Measurements from ENCODE around the gene MYH10. TPM values are rescaled to one million over a fixed set of nuclear protein-coding genes. Genes with fewer than 3 reads are reported as not detected.

MYH10 gene
- total RNA-seq, 2 experiments from 2014 or later = 7.7 to 8.1 TPM

DNA sequence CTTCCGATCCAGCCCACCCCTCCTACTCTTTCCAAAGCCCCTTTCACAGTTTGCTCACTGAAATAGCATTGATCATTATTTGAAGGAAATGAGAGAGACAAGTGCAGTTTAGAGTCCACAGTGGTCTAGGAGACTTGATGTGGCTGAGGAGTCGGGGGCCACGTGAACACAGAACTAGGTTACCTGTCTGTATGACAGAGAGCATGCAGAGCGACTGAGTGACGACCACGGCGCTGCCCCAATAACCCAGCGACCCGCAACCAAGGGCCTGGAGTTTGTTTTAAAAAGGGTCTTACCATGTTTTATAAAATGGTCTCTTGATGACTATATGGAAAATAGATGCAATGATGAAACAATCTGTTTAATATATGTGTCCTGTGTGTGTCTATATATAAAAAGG, 155.3 kb downstream of the MYH10 start:
- Mint-ChIP-seq H3K36me3 (ENCODE audit: low read depth) (peaks cover 22% of the 10 kb centered on the region), H3K27ac (no peak overlapping the region), H3K4me1 (ENCODE audit: low read depth) (no peaks in the 10 kb centered on the region), H3K27me3 (ENCODE audit: low read depth) (no peaks in the 10 kb centered on the region), H3K4me3 (no peak overlapping the region), H3K9me3 (ENCODE audit: insufficient read depth) (no peaks in the 10 kb centered on the region)
- DNase-seq (no peak), ATAC-seq (no peak)
- CTCF ChIA-PET = no interaction called here
- POLR2A ChIA-PET = no interaction called here

GRCh38 chr17:8474826-8475225, 155.7 kb downstream of the MYH10 start:
- peaks cover 22% of the 10 kb centered on the region for H3K36me3 Mint-ChIP-seq (ENCODE audit: low read depth)
- no peak overlapping the region for H3K4me3 Mint-ChIP-seq
- CTCF ChIA-PET = no interaction called here
- no peak for DNase-seq
- no peak for ATAC-seq
- no peaks in the 10 kb centered on the region for H3K4me1 Mint-ChIP-seq (ENCODE audit: low read depth)
- POLR2A ChIA-PET = no interaction called here
- no peak overlapping the region for H3K27ac Mint-ChIP-seq
- H3K9me3 Mint-ChIP-seq (ENCODE audit: insufficient read depth) = no peaks in the 10 kb centered on the region
- no peaks in the 10 kb centered on the region for H3K27me3 Mint-ChIP-seq (ENCODE audit: low read depth)

DNA sequence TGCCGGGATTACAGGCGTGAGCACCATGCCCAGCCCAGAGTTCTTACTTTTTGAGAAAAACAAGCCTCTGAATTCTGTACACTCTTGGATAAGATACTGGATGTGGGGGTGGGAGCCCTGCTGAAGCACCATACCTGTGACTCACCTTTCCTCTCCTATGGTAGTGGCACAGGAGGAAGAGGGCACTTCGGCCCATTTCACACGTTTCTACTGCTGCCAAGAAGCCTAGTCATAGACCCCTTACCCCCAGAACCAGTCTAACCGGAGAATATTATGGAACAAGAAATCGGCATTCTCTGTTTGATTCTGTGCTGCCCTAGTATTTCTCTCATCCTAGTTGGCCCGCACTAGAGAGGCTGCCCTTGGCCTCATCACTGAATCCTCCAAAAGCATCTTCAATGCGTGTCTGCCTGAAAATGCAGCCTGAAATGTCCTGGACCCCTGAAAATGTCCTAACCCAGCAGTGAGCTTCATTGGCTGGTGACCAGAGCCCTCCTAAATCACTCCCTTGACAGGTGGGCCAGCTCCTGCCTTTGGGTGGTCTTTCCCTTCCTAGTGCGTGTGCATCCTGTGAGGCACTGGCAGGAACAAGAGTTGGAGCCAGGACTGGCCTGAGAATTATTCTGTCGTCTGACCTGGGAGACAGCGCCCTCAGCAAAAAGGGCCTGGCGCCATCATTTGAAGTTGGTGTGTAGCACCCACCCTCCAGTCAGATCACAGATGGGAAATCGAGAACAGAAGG, 156.9 kb downstream of the MYH10 start:
- Mint-ChIP-seq H3K27me3 (ENCODE audit: low read depth) (no peaks in the 10 kb centered on the region), H3K27ac (no peak overlapping the region), H3K9me3 (ENCODE audit: insufficient read depth) (no peaks in the 10 kb centered on the region), H3K36me3 (ENCODE audit: low read depth) (peaks cover 22% of the 10 kb centered on the region), H3K4me3 (no peak overlapping the region), H3K4me1 (ENCODE audit: low read depth) (no peaks in the 10 kb centered on the region)
- ATAC-seq (no peak), DNase-seq (no peak)
- CTCF ChIA-PET = no interaction called here
- POLR2A ChIA-PET = no interaction called here

- Mint-ChIP-seq H3K36me3 (ENCODE audit: low read depth) (peaks cover 29% of the 10 kb centered on the region), H3K9me3 (ENCODE audit: insufficient read depth) (no peaks in the 10 kb centered on the region), H3K27me3 (ENCODE audit: low read depth) (no peaks in the 10 kb centered on the region), H3K4me1 (ENCODE audit: low read depth) (no peaks in the 10 kb centered on the region), H3K4me3 (no peak overlapping the region), H3K27ac (no peak overlapping the region)
- no peak for ATAC-seq
- POLR2A ChIA-PET = no interaction called here
- CTCF ChIA-PET = interaction anchor here (0.9 to 1.6 kb wide), 2 partner anchors 10 to 63 kb away, joined by 3 to 5 read pairs; no protein-coding TSS in a partner anchor
- DNase-seq = no peak
Observed at GRCh38 chr17:8472663-8473062, 157.9 kb downstream of the MYH10 start.

- POLR2A ChIA-PET = interaction anchor here (0.7 kb wide), 1 partner anchor 27 kb away, joined by 3 read pairs; no protein-coding TSS in a partner anchor
- no peak overlapping the region for H3K4me3 Mint-ChIP-seq
Observed at GRCh38 chr17:8470447-8471047, 160.0 kb downstream of the MYH10 start.

GRCh38 chr17:8469964-8470363, 160.6 kb downstream of the MYH10 start:
- no peak for ATAC-seq
- H3K4me3 Mint-ChIP-seq = no peak overlapping the region
- CTCF ChIA-PET = no interaction called here
- peaks cover 31% of the 10 kb centered on the region for H3K36me3 Mint-ChIP-seq (ENCODE audit: low read depth)
- H3K27ac Mint-ChIP-seq = no peak overlapping the region
- no peaks in the 10 kb centered on the region for H3K4me1 Mint-ChIP-seq (ENCODE audit: low read depth)
- no peak for DNase-seq
- no peaks in the 10 kb centered on the region for H3K27me3 Mint-ChIP-seq (ENCODE audit: low read depth)
- POLR2A ChIA-PET = no interaction called here
- H3K9me3 Mint-ChIP-seq (ENCODE audit: insufficient read depth) = no peaks in the 10 kb centered on the region

More at GRCh38 chr17:8470447-8471047, 160.0 kb downstream of the MYH10 start:
- H3K27ac Mint-ChIP-seq = no peak overlapping the region
- no peaks in the 10 kb centered on the region for H3K9me3 Mint-ChIP-seq (ENCODE audit: insufficient read depth)
- CTCF ChIA-PET = no interaction called here
- no peaks in the 10 kb centered on the region for H3K4me1 Mint-ChIP-seq (ENCODE audit: low read depth)
- DNase-seq (no peak), ATAC-seq (no peak)
- H3K27me3 Mint-ChIP-seq (ENCODE audit: low read depth) = no peaks in the 10 kb centered on the region
- peaks cover 35% of the 10 kb centered on the region for H3K36me3 Mint-ChIP-seq (ENCODE audit: low read depth)

GRCh38 chr17:8468980-8469379, 161.5 kb downstream of the MYH10 start:
- CTCF ChIA-PET = no interaction called here
- DNase-seq (no peak), ATAC-seq (no peak)
- H3K9me3 Mint-ChIP-seq (ENCODE audit: insufficient read depth) = no peaks in the 10 kb centered on the region
- H3K27me3 Mint-ChIP-seq (ENCODE audit: low read depth) = no peaks in the 10 kb centered on the region
- H3K4me3 Mint-ChIP-seq = no peak overlapping the region
- H3K4me1 Mint-ChIP-seq (ENCODE audit: low read depth) = no peaks in the 10 kb centered on the region
- H3K27ac Mint-ChIP-seq = no peak overlapping the region
- POLR2A ChIA-PET = no interaction called here
- H3K36me3 Mint-ChIP-seq (ENCODE audit: low read depth) = peaks cover 31% of the 10 kb centered on the region

GRCh38 chr17:8468127-8468526, 162.4 kb downstream of the MYH10 start:
- no peak for ATAC-seq
- CTCF ChIA-PET = no interaction called here
- Mint-ChIP-seq H3K27ac (no peak overlapping the region), H3K9me3 (ENCODE audit: insufficient read depth) (no peaks in the 10 kb centered on the region), H3K36me3 (ENCODE audit: low read depth) (peaks cover 33% of the 10 kb centered on the region), H3K27me3 (ENCODE audit: low read depth) (no peaks in the 10 kb centered on the region), H3K4me3 (no peak overlapping the region), H3K4me1 (ENCODE audit: low read depth) (no peaks in the 10 kb centered on the region)
- no peak for DNase-seq
- POLR2A ChIA-PET = interaction anchor here (0.7 kb wide), 1 partner anchor 428 kb away, joined by 4 read pairs; no protein-coding TSS in a partner anchor

GRCh38 chr17:8467527-8467926, 163.0 kb downstream of the MYH10 start:
- POLR2A ChIA-PET = interaction anchor here (0.6 to 0.7 kb wide), 2 partner anchors 136 to 428 kb away, joined by 3 to 4 read pairs; no protein-coding TSS in a partner anchor
- no peak overlapping the region for H3K27ac Mint-ChIP-seq
- peaks cover 33% of the 10 kb centered on the region for H3K36me3 Mint-ChIP-seq (ENCODE audit: low read depth)
- H3K9me3 Mint-ChIP-seq (ENCODE audit: insufficient read depth) = no peaks in the 10 kb centered on the region
- no peaks in the 10 kb centered on the region for H3K27me3 Mint-ChIP-seq (ENCODE audit: low read depth)
- DNase-seq = no peak
- H3K4me3 Mint-ChIP-seq = no peak overlapping the region
- H3K4me1 Mint-ChIP-seq (ENCODE audit: low read depth) = no peaks in the 10 kb centered on the region
- no peak for ATAC-seq
- CTCF ChIA-PET = no interaction called here

DNA sequence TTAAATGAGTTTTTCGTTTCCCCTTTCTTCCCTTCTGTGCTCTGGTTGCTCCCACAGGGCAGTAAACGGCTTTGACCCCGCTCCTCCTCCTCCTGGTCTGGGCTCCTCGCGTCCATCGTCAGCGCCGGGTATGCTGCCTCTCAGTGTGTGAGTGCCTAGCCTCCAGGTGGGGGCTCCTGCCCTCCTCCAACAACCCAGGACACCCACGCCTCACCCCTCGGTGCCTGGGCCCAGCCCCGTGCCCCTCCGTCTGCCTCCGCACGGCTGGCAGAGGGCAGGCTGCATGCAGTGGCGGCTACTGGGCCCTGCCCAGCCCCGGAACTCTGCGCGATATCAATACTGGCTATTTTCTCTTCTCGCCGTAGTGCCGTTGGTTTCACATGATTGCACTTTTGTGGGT, 163.7 kb downstream of the MYH10 start:
- CTCF ChIA-PET = no interaction called here
- no peak for ATAC-seq
- H3K36me3 Mint-ChIP-seq (ENCODE audit: low read depth) = peaks cover 33% of the 10 kb centered on the region
- no peaks in the 10 kb centered on the region for H3K9me3 Mint-ChIP-seq (ENCODE audit: insufficient read depth)
- POLR2A ChIA-PET = no interaction called here
- H3K27me3 Mint-ChIP-seq (ENCODE audit: low read depth) = no peaks in the 10 kb centered on the region
- DNase-seq = no peak
- H3K27ac Mint-ChIP-seq = no peak overlapping the region
- no peaks in the 10 kb centered on the region for H3K4me1 Mint-ChIP-seq (ENCODE audit: low read depth)
- H3K4me3 Mint-ChIP-seq = no peak overlapping the region

DNA sequence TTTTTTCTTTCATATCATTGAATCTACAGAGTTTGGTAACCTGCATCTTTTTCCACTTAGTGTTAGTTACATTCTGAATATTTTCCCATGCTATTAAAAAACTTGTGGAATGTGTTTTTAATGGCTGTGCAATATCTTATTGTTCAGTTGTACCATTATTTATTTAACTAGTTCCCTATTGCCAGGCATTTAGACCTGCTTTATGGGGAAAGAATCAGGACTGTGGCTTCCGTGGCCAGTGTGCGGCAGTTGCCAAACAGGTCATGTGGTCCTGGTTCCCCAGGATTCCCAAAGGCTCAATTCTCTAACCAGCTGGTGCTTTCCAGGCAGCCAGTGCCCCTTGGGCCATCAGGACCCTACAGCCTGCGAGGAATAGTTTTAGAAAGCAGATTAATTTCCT, 164.1 kb downstream of the MYH10 start:
- POLR2A ChIA-PET = no interaction called here
- Mint-ChIP-seq H3K36me3 (ENCODE audit: low read depth) (peaks cover 32% of the 10 kb centered on the region), H3K27me3 (ENCODE audit: low read depth) (no peaks in the 10 kb centered on the region), H3K9me3 (ENCODE audit: insufficient read depth) (no peaks in the 10 kb centered on the region), H3K27ac (no peak overlapping the region), H3K4me3 (no peak overlapping the region), H3K4me1 (ENCODE audit: low read depth) (no peaks in the 10 kb centered on the region)
- ATAC-seq (no peak), DNase-seq (no peak)
- CTCF ChIA-PET = no interaction called here

DNA sequence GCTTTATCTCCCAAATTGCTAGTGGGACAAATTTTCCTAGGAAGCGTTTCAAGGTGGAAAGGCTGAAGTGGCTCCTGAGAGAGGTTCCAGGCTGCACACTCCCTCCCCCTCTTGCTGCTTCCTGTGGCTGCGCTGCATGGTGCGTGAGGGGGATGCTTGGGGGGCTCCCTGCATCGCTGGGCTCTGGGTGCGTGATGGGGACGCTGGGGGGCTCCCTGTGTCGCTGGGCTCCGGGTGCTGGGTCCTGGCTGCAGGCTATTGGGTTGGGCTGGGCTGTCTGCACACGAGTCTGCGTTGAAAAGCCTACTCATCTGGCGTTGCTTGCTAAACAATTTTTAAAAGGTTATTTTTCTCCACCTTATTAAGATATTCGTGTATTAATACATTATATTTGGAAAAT, 164.8 kb downstream of the MYH10 start:
- Mint-ChIP-seq H3K9me3 (ENCODE audit: insufficient read depth) (no peaks in the 10 kb centered on the region), H3K36me3 (ENCODE audit: low read depth) (peaks cover 29% of the 10 kb centered on the region), H3K27me3 (ENCODE audit: low read depth) (no peaks in the 10 kb centered on the region), H3K4me1 (ENCODE audit: low read depth) (no peaks in the 10 kb centered on the region), H3K4me3 (no peak overlapping the region), H3K27ac (no peak overlapping the region)
- ATAC-seq (no peak), DNase-seq (no peak)
- POLR2A ChIA-PET = no interaction called here
- CTCF ChIA-PET = no interaction called here

Data from activated CD8-positive, alpha-beta T cell treated with anti-CD3 and anti-CD28 coated beads, Interleukin-2, amount 10 ng/mL, durations not matched to agents 7 days and 5 days (primary cell).